H9 (cell line): Measurements from ENCODE around the gene KCNAB2. TPM values are rescaled to one million over a fixed set of nuclear protein-coding genes. Genes with fewer than 3 reads are reported as not detected.
A peak's percentile ranks its signal among the peaks of the same experiment; 100 is the strongest.

Experiments used
- DNase-seq: peaks from one replicate; pipeline ENCODE4 v3.0.0-alpha.2; 2017
- H2AFZ ChIP-seq: one replicate; pipeline ENCODE4 v1.6.1; 2013; ENCODE audit warnings: mild to moderate bottlenecking, low read length, control low read depth, moderate library complexity
- H2AK5ac ChIP-seq: 2 replicates; pipeline ENCODE4 v1.6.1; 2013; ENCODE audit warnings: low read length, control low read depth, mixed read lengths; ENCODE audit not compliant: insufficient read length
- H2BK120ac ChIP-seq: one replicate; pipeline ENCODE4 v1.6.1; 2013; ENCODE audit warnings: low read depth, mild to moderate bottlenecking, low read length, control low read depth, inconsistent platforms; ENCODE audit not compliant: poor library complexity, severe bottlenecking
- H2BK12ac ChIP-seq: 2 replicates; pipeline ENCODE4 v1.6.1; 2013; ENCODE audit warnings: low read length, control low read depth, mixed read lengths, low read depth; ENCODE audit not compliant: insufficient read length
- H2BK15ac ChIP-seq: 2 replicates; pipeline ENCODE4 v1.6.1; 2013; ENCODE audit warnings: low read depth, low read length, control low read depth
- H2BK20ac ChIP-seq: one replicate; pipeline ENCODE4 v1.6.1; 2013; ENCODE audit warnings: low read depth, mild to moderate bottlenecking, low read length, control low read depth, inconsistent platforms; ENCODE audit not compliant: poor library complexity, severe bottlenecking
- H2BK5ac ChIP-seq: 2 replicates; pipeline ENCODE4 v1.6.1; 2013; ENCODE audit warnings: low read length, control low read depth, mixed read lengths; ENCODE audit not compliant: insufficient read length
- H3K14ac ChIP-seq: 2 replicates; pipeline ENCODE4 v1.6.1; 2013; ENCODE audit warnings: low read length, control low read depth; ENCODE audit not compliant: insufficient read depth
- H3K18ac ChIP-seq: 2 replicates; pipeline ENCODE4 v1.6.1; 2013; ENCODE audit warnings: low read depth, mild to moderate bottlenecking, mixed read lengths, low read length, control low read depth; ENCODE audit not compliant: insufficient read length
- H3K23ac ChIP-seq: 2 replicates; pipeline ENCODE4 v1.6.1; 2013; ENCODE audit warnings: low read length, control low read depth, mixed read lengths, low read depth; ENCODE audit not compliant: insufficient read length
- H3K23me2 ChIP-seq: 2 replicates; pipeline ENCODE4 v1.6.1; 2013; ENCODE audit warnings: low read depth, mild to moderate bottlenecking, mixed read lengths, low read length, control low read depth; ENCODE audit not compliant: insufficient read length, poor library complexity, severe bottlenecking
- H3K27ac ChIP-seq: 2 replicates; pipeline ENCODE4 v1.5.1; 2013; ENCODE audit warnings: low read length, control low read depth, mixed read lengths, low read depth; ENCODE audit not compliant: insufficient read length
- H3K27me3 ChIP-seq: 2 replicates; pipeline ENCODE4 v1.6.1; 2013; ENCODE audit warnings: low read length, control low read depth, inconsistent platforms; ENCODE audit not compliant: insufficient read depth
- H3K4ac ChIP-seq: 2 replicates; pipeline ENCODE4 v1.6.1; 2013; ENCODE audit warnings: low read depth, mild to moderate bottlenecking, control low read depth, inconsistent platforms, low read length, moderate library complexity
- H3K4me1 ChIP-seq: 2 replicates; pipeline ENCODE4 v1.6.1; 2013; ENCODE audit warnings: low read length, control low read depth, inconsistent platforms; ENCODE audit not compliant: insufficient read depth
- H3K4me2 ChIP-seq: 2 replicates; pipeline ENCODE4 v1.6.1; 2013; ENCODE audit warnings: low read length, control low read depth, mixed read lengths; ENCODE audit not compliant: insufficient read length, insufficient read depth
- H3K56ac ChIP-seq: 2 replicates; pipeline ENCODE4 v1.6.1; 2013; ENCODE audit warnings: low read depth, mild to moderate bottlenecking, mixed read lengths, low read length, control low read depth; ENCODE audit not compliant: insufficient read length
- H3K79me1 ChIP-seq: 2 replicates; pipeline ENCODE4 v1.6.1; 2013; ENCODE audit warnings: low read depth, mild to moderate bottlenecking, moderate library complexity, low read length, control low read depth, inconsistent platforms; ENCODE audit not compliant: insufficient read depth, poor library complexity, severe bottlenecking
- H3K79me2 ChIP-seq: 2 replicates; pipeline ENCODE4 v1.6.1; 2013; ENCODE audit warnings: low read length, control low read depth, inconsistent platforms; ENCODE audit not compliant: insufficient read depth
- H3K9ac ChIP-seq: 2 replicates; pipeline ENCODE4 v1.6.1; 2013; ENCODE audit warnings: low read length, control low read depth, mixed read lengths; ENCODE audit not compliant: insufficient read length; ENCODE audit errors: extremely low read depth
- H3K9me3 ChIP-seq: one replicate; pipeline ENCODE4 v1.6.1; 2013; ENCODE audit warnings: low read depth, low read length, inconsistent platforms; ENCODE audit not compliant: control insufficient read depth
- H3T11ph ChIP-seq: one replicate; pipeline ENCODE4 v1.6.1; 2013; ENCODE audit warnings: mild to moderate bottlenecking, low read length, control low read depth, inconsistent platforms
- H4K20me1 ChIP-seq: one replicate; pipeline ENCODE4 v1.6.1; 2013; ENCODE audit not compliant: control insufficient read depth, insufficient read length, insufficient read depth
- H4K5ac ChIP-seq: 2 replicates; pipeline ENCODE4 v1.6.1; 2013; ENCODE audit warnings: low read depth, mild to moderate bottlenecking, mixed read lengths, low read length, control low read depth; ENCODE audit not compliant: insufficient read length
- H4K8ac ChIP-seq: replicated peaks from 2 replicates; pipeline ENCODE4 v1.6.1; 2013; ENCODE audit warnings: low read length, control low read depth, mixed read lengths, low read depth; ENCODE audit not compliant: insufficient read length
- H4K91ac ChIP-seq: 2 replicates; pipeline ENCODE4 v1.6.1; 2013; ENCODE audit warnings: low read depth, mild to moderate bottlenecking, moderate library complexity, mixed read lengths, low read length, control low read depth; ENCODE audit not compliant: insufficient read length
- H3K27ac Mint-ChIP-seq, 3 experiments: 2 replicates in 2 of 3; 3 replicates in 1 of 3; pipeline ENCODE4 v1.8.0; 2020 to 2021; ENCODE audit warnings: mixed read lengths in 3 of 3, mild to moderate bottlenecking in 1 of 3, moderate library complexity in 1 of 3
- H3K27me3 Mint-ChIP-seq: 2 replicates; pipeline ENCODE4 v1.8.0; 2021; ENCODE audit warnings: low read depth, mild to moderate bottlenecking, moderate library complexity, mixed read lengths
- H3K36me3 Mint-ChIP-seq, 3 experiments: 2 replicates in 2 of 3; 3 replicates in 1 of 3; pipeline ENCODE4 v1.8.0; 2020 to 2021; ENCODE audit warnings: low read depth in 3 of 3, mixed read lengths in 3 of 3; ENCODE audit not compliant: insufficient read depth in 1 of 3
- H3K4me1 Mint-ChIP-seq, 2 experiments: 2 replicates each; pipeline ENCODE4 v1.8.0; 2020; ENCODE audit warnings: mixed read lengths in 2 of 2
- H3K4me3 Mint-ChIP-seq, 2 experiments: 2 replicates in 1 of 2; 3 replicates in 1 of 2; pipeline ENCODE4 v1.8.0; 2020 to 2021; ENCODE audit warnings: mild to moderate bottlenecking in 2 of 2, mixed read lengths in 2 of 2, moderate library complexity in 1 of 2
- H3K9me3 Mint-ChIP-seq, 2 experiments: 2 replicates in 1 of 2; 3 replicates in 1 of 2; pipeline ENCODE4 v1.8.0; 2020; ENCODE audit warnings: mild to moderate bottlenecking in 2 of 2, mixed read lengths in 2 of 2, moderate library complexity in 1 of 2
- WGBS: extraction: QIAGEN DNeasy Blood & Tissue Kit; methylation state at CpG from one replicate; pipeline ENCODE4 v1.1.7; 2013; ENCODE audit warnings: missing lambda C conversion rate, low lambda C conversion rate, mixed read lengths; ENCODE audit not compliant: insufficient read length; ENCODE audit errors: extremely low coverage; 5-methylcytosine and 5-hydroxymethylcytosine counted together
- total RNA-seq: library from RNA; stranded (reverse); gene quantifications from 2 replicates; pipeline ENCODE4 v1.2.1, GENCODE V29; 2021
- TF ChIP-seq, protein P1 (sequence below): fragments of 200-600 bp; sonication (generic); conservative IDR thresholded peaks from 3 replicates; pipeline ENCODE4 v1.8.0; 2021; ENCODE audit warnings: antibody characterized with exemption, mild to moderate bottlenecking

Gene KCNAB2
- total RNA-seq, 1 experiment from 2014 or later = 8.3 TPM

DNA sequence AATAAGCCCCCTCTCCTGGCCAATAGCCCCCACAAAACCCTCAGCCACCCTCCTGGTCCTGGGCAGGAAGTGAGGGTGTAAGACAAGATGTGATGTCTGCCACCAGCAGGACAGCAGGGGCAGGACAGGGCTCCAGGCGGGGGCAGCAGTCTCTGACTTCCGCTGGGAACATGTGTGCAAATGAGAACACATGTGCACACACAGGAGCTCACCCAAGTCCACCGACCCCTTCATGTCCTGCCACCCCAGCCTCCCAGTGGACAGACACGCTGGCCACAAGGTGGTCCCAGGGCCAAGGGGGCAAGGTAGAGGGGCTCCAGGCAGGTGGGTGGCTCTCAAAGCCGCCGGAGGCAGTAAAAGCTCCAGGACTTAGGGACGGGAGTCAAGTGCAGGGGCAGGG, 60.1 kb downstream of the KCNAB2 start:
- no peak overlapping the region for H2BK15ac ChIP-seq
- no peak overlapping the region for H2BK12ac ChIP-seq
- H3K14ac ChIP-seq = no peak overlapping the region
- H3K4ac ChIP-seq = no peak overlapping the region
- no peaks in the 10 kb centered on the region for H3K79me1 ChIP-seq
- H2BK5ac ChIP-seq = no peak overlapping the region
- peaks cover 0 to 4% of the 10 kb centered on the region in 2 experiments; a peak in 2 of 4 replicates for H3K4me1 Mint-ChIP-seq
- H3K4me2 ChIP-seq = no peak overlapping the region
- no peaks in the 10 kb centered on the region; a peak in 1 of 7 replicates for H3K36me3 Mint-ChIP-seq
- no peak overlapping the region for H3K4me3 Mint-ChIP-seq
- no peaks in the 10 kb centered on the region for H3K79me2 ChIP-seq
- no peaks in the 10 kb centered on the region for H3K9me3 ChIP-seq
- no peak overlapping the region for H3K18ac ChIP-seq
- no peaks in the 10 kb centered on the region for H3K23me2 ChIP-seq
- H3K4me1 ChIP-seq = no peaks in the 10 kb centered on the region
- H2BK20ac ChIP-seq = no peak overlapping the region
- no peak overlapping the region for H3K9ac ChIP-seq
- no peak overlapping the region for H4K5ac ChIP-seq
- peaks cover 2% of the 10 kb centered on the region for H3K27me3 Mint-ChIP-seq
- no peaks in the 10 kb centered on the region for H3K27me3 ChIP-seq
- no peak overlapping the region for H3T11ph ChIP-seq
- H4K91ac ChIP-seq = no peak overlapping the region
- H3K9me3 Mint-ChIP-seq = peaks cover 3 to 6% of the 10 kb centered on the region in 2 experiments; a peak in 4 of 5 replicates
- H4K8ac ChIP-seq = no peak overlapping the region
- H3K27ac ChIP-seq = no peak overlapping the region
- H3K56ac ChIP-seq = no peak overlapping the region
- H2AFZ ChIP-seq = no peak overlapping the region
- H2AK5ac ChIP-seq = no peak overlapping the region
- WGBS = no CpG with 5 or more reads among the region's 7 CpGs
- no peak for DNase-seq
- peaks cover 3% of the 10 kb centered on the region for H4K20me1 ChIP-seq
- H2BK120ac ChIP-seq = no peak overlapping the region
- no peak overlapping the region for H3K23ac ChIP-seq
- H3K27ac Mint-ChIP-seq = no peak overlapping the region
- TF ChIP-seq, protein P1, sequence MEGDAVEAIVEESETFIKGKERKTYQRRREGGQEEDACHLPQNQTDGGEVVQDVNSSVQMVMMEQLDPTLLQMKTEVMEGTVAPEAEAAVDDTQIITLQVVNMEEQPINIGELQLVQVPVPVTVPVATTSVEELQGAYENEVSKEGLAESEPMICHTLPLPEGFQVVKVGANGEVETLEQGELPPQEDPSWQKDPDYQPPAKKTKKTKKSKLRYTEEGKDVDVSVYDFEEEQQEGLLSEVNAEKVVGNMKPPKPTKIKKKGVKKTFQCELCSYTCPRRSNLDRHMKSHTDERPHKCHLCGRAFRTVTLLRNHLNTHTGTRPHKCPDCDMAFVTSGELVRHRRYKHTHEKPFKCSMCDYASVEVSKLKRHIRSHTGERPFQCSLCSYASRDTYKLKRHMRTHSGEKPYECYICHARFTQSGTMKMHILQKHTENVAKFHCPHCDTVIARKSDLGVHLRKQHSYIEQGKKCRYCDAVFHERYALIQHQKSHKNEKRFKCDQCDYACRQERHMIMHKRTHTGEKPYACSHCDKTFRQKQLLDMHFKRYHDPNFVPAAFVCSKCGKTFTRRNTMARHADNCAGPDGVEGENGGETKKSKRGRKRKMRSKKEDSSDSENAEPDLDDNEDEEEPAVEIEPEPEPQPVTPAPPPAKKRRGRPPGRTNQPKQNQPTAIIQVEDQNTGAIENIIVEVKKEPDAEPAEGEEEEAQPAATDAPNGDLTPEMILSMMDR = peak; percentile 25; the same call in 2 of the 3 replicates
